IPS-11a (cell line): ENCODE data around the gene MAST4.

Experiments used
- H3K4me3 ChIP-seq: one replicate; pipeline ENCODE4 v1.5.1; 2013; ENCODE audit warnings: low read depth, low read length, control low read depth

The MAST4 gene

GRCh38 chr5:67215519-67216471 is 619.6 kb downstream of the MAST4 start:
- no peak overlapping the region for H3K4me3 ChIP-seq

- H3K4me3 ChIP-seq, result no peak overlapping the region
Measured at GRCh38 chr5:67216564-67216963, 620.4 kb downstream of the MAST4 start.
